Measurements from ENCODE around the gene NOL7.

DNA sequence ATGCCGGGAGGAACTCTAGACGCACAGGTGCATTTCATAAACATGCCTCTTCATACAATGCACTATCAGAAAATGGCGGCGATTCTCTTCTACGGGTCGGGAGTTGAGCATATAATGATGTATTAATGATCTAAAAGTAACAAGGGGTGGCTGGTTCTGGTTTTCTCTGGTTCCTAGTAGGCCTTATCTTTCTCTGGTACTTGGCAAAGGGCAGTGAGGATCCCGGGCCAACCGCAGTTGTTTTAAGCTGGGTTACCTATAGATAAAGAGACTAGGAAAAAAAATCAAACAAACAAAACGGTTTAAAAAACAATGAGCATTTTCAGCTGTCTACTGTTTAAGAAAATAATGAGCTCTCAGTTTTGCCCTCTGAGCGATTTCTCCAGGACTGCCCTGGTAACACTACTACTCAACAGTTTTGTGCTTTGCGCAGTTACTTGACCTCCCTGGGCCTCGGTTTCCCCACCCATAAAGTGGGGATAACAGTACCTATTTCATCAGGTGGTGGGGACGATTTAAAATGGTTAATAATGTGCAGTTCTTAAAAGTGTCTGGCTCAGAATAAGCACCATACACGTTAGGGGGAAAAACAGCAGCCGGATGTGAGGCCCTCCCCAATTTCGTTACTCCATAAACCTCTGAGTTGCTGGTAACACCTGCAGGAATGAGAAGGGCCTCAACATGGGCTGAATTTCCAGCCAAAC lies 42.0 kb upstream of the NOL7 start:
- TF ChIP-seq POLR2AphosphoS5 (IDR thresholded peaks at IDR 0.05; ENCODE audit: borderline replicate concordance, low read depth, low read length) (0 out of 2 replicates have a peak, but pooled peaks have one; percentile 9), EZH2 (IDR thresholded peaks at IDR 0.05) (no peak), FOXP2 (optimal IDR thresholded peaks at IDR 0.05; ENCODE audit: control extremely low read depth, extremely low read length, insufficient read depth) (no peak)
